Upper lobe of left lung (tissue), 4 donors: ENCODE measurements around the gene WIF1.

Experiments used
- EP300 ChIP-seq, 4 donors: sonication (generic); formaldehyde crosslinking; IDR thresholded peaks; one replicate each; pipeline ENCODE4 v1.5.1; 2017; ENCODE audit warnings: antibody characterized with exemption in 4 of 4, control low read depth in 2 of 4
- POLR2A ChIP-seq, 4 donors: fragments of 450-650 bp; IDR thresholded peaks; one replicate each; pipeline ENCODE4 v1.5.1; 2016 to 2017; ENCODE audit warnings: antibody characterized with exemption in 4 of 4, mild to moderate bottlenecking in 2 of 4
- TF ChIP-seq, protein P1 (sequence below), 6 experiments: fragments of 450-650 bp in 4 of 6; fragments of 200-600 bp in 2 of 6; sonication (generic) in 2 of 6; IDR thresholded peaks; one replicate each; pipeline ENCODE4 v1.5.1; 2016 to 2019; ENCODE audit warnings: antibody characterized with exemption in 6 of 6

DNA sequence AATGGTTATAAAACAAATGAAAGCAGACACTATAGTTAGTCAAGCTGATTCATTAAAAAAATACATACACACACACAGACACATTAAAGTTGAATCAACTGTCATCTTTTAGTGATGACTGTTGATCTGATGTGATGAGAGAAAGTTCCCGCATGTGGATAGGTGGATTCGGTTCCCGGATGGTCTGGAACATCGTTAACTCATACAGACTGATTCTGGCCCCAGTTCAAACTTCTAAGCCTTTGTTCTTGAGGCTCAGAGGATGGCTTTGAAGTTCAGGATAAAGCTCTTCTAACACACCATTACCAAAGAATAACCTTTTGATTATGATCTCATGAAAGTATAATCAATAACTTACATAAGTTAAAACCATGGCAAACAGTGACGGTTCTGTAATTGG lies 27.5 kb downstream of the WIF1 start:
- TF ChIP-seq POLR2A (IDR thresholded peaks at IDR 0.05): no peak
- TF ChIP-seq, protein P1, sequence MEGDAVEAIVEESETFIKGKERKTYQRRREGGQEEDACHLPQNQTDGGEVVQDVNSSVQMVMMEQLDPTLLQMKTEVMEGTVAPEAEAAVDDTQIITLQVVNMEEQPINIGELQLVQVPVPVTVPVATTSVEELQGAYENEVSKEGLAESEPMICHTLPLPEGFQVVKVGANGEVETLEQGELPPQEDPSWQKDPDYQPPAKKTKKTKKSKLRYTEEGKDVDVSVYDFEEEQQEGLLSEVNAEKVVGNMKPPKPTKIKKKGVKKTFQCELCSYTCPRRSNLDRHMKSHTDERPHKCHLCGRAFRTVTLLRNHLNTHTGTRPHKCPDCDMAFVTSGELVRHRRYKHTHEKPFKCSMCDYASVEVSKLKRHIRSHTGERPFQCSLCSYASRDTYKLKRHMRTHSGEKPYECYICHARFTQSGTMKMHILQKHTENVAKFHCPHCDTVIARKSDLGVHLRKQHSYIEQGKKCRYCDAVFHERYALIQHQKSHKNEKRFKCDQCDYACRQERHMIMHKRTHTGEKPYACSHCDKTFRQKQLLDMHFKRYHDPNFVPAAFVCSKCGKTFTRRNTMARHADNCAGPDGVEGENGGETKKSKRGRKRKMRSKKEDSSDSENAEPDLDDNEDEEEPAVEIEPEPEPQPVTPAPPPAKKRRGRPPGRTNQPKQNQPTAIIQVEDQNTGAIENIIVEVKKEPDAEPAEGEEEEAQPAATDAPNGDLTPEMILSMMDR (IDR thresholded peaks at IDR 0.05): no peak
- no peak for TF ChIP-seq EP300 (IDR thresholded peaks at IDR 0.05)
